HUES64 (cell line): Measurements from ENCODE around the gene TSPAN12.

Experiments used
- H3K27ac ChIP-seq: 2 replicates; pipeline ENCODE4 v1.7.0; 2013; ENCODE audit warnings: low read depth, low read length, inconsistent platforms
- H3K27me3 ChIP-seq: 2 replicates; pipeline ENCODE4 v1.6.1; 2013; ENCODE audit warnings: mild to moderate bottlenecking, low read length; ENCODE audit not compliant: insufficient read depth
- H3K36me3 ChIP-seq: 2 replicates; pipeline ENCODE4 v1.6.1; 2013; ENCODE audit warnings: mild to moderate bottlenecking, low read length; ENCODE audit not compliant: insufficient read depth
- H3K4me1 ChIP-seq: 2 replicates; pipeline ENCODE4 v1.6.1; 2013; ENCODE audit warnings: mild to moderate bottlenecking, low read length, moderate library complexity; ENCODE audit not compliant: insufficient read depth
- H3K4me3 ChIP-seq: 2 replicates; pipeline ENCODE4 v1.5.1; 2013; ENCODE audit warnings: mild to moderate bottlenecking, low read length, moderate library complexity
- H3K9ac ChIP-seq: 2 replicates; pipeline ENCODE4 v1.6.1; 2013; ENCODE audit warnings: mild to moderate bottlenecking, low read depth, low read length
- H3K9me3 ChIP-seq: 2 replicates; pipeline ENCODE4 v1.6.1; 2013; ENCODE audit warnings: low read depth, low read length; ENCODE audit not compliant: insufficient read depth
- WGBS: fragments of 150-250, 120-280 bp; methylation state at CpG from one replicate; pipeline ENCODE4 v1.1.7; 2013; ENCODE audit warnings: missing lambda C conversion rate; 5-methylcytosine and 5-hydroxymethylcytosine counted together

TSPAN12 gene

DNA sequence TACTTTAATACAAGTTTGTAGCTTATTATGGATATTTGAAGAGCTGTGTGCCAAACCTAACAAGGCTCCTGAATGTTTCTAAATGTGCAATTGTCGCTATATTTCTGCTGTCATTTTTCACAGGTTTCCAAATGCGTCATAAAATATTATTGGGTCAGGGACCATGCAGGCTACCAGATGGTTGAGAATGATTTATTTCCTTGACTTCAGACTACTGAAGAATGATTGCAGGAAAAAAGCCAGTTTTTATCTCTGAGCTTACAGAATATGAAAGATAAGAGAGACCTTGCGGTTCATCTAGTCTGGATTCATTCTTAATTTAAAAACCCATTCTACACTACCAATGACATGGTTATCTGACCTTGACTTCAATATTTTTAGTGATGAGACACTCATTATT is 55.2 kb downstream of the TSPAN12 start:
- Histone ChIP-seq H3K36me3 (peaks cover 15% of the 10 kb centered on the region; the same call in 1 of the 2 replicates), H3K27ac (no peak overlapping the region), H3K9me3 (no peaks in the 10 kb centered on the region), H3K4me3 (no peak overlapping the region), H3K9ac (no peak overlapping the region), H3K27me3 (no peaks in the 10 kb centered on the region), H3K4me1 (peaks cover 3% of the 10 kb centered on the region; the same call in 1 of the 2 replicates)
- WGBS, result 96% methylated on average over 3 of the region's 3 CpGs

DNA sequence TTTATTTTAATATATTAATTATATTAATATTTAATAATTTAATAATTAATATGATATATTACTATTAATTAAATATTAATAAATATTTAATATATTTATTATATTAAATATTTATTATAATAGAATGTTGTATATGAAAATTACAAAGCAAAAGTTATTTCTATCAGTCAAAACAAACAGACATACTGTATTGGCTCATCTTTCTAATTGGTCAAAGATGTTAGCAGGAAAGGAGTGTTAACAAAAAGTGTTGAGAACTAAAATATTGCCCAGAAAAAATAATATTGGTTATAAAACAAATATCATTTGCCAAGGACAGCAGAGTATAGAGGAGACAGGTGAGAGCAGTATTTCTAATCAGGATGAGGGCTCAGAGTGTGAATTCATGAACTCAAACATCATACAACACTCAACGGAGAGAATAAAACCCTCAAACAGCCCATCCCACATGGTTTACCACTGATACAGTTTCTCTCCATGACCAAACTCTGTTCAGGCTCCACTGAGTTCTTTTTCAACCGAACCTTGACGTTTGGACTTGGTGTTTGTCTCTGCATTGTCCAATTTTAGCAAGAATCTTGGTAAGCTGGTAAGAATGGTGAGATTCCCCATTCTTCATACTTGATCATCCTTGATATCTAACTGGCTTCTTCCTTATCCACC is 58.0 kb downstream of the TSPAN12 start:
- H3K9me3 ChIP-seq, result no peaks in the 10 kb centered on the region
- no peak overlapping the region for H3K27ac ChIP-seq
- H3K4me3 ChIP-seq, result no peak overlapping the region
- H3K9ac ChIP-seq, result no peak overlapping the region
- no peaks in the 10 kb centered on the region for H3K27me3 ChIP-seq
- 94% methylated on average over 3 of the region's 3 CpGs for WGBS
- peaks cover 3% of the 10 kb centered on the region; the same call in 1 of the 2 replicates for H3K4me1 ChIP-seq
- H3K36me3 ChIP-seq, result peaks cover 10% of the 10 kb centered on the region; the same call in 1 of the 2 replicates

DNA sequence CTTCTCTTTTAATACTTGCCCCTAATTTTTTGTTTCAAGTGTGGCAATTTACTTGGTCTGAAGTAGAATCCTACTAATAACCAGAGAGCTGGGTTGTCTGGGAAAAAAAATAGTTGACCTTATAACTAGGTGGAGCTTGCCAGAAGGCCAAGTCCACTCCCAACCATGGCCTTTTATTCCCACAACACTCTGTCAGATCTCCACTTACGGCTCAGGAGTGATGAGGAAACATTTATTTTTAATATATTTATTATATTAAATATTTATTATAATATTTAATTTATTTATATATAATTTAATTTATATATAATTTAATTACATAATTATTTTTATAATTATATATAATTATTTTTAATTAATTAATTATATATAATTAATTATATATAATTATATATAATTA is 58.8 kb downstream of the TSPAN12 start:
- WGBS, result no CpG with 5 or more reads among the region's 1 CpG

DNA sequence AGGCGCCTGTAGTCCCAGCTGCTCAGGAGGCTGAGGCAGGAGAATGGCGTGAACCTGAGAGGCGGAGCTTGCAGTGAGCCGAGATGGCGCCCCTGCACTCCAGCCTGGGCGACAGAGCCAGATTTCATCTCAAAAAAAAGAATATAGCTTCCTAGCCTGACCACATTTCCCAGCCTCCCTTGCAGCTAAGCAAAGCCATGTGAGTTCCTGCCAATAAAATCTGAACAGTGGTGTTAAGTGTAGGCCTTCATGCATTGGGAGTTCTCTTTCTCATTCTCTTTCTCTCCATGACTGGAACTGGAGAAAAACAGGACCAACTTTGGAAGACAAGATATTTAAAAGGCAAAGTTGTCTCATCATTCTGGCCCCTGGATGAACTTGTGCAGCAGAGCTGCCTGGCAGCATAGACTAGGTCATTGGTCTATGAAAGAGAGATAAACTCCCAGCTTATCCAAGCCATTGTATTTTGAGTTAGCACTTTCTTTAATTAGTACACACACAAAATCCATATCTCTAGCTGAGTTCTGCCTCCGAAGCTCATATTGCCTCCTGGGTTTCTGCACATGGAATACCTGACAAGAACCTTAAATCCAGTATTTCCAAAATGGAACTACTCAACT is 60.8 kb downstream of the TSPAN12 start:
- Histone ChIP-seq H3K4me1 (peaks cover 8% of the 10 kb centered on the region; the same call in 1 of the 2 replicates), H3K4me3 (no peak overlapping the region), H3K9ac (no peak overlapping the region), H3K27ac (no peak overlapping the region), H3K27me3 (no peaks in the 10 kb centered on the region), H3K9me3 (no peaks in the 10 kb centered on the region), H3K36me3 (no peaks in the 10 kb centered on the region)
- 96% methylated on average over 7 of the region's 7 CpGs for WGBS

More for the DNA sequence above, 58.8 kb downstream of the TSPAN12 start:
- Histone ChIP-seq H3K4me1 (peaks cover 4% of the 10 kb centered on the region; the same call in 1 of the 2 replicates), H3K4me3 (no peak overlapping the region), H3K36me3 (0 out of 2 replicates have a peak, but pooled peaks cover 5% of the 10 kb centered on the region), H3K9ac (no peak overlapping the region), H3K27ac (no peak overlapping the region), H3K9me3 (no peaks in the 10 kb centered on the region), H3K27me3 (no peaks in the 10 kb centered on the region)

DNA sequence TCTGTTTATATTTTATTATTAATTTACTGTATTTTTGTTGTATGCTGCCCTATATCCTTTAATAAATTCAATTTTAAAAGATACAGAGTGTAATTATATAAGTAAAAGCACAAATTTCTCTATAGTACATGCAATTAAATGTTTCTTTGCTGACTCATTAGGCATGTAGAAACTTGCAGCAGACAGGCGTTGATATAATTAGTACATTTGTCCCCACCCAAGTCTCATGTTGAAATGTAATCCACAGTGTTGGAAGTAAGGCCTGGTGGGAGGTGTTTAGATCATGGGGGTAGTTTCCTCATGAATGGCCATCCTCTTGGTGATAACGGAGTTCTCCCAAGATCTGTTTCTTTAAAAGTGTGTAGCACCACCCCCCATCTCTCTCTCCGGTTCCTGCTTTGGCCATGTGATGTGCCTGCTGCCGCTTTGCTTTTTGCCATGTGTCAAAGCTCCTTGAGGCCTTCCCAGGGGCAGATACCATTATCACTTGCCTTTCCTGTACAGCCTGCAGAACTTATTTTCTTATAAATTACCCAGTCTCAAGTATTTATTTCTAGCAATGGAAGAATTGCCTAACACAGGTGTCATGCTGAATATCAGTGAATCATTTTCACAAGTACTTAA is 63.7 kb downstream of the TSPAN12 start:
- peaks cover 8% of the 10 kb centered on the region; the same call in 1 of the 2 replicates for H3K4me1 ChIP-seq
- H3K36me3 ChIP-seq, result no peaks in the 10 kb centered on the region
- H3K9ac ChIP-seq, result no peak overlapping the region
- 91% methylated on average over 4 of the region's 4 CpGs for WGBS
- no peaks in the 10 kb centered on the region for H3K9me3 ChIP-seq
- no peaks in the 10 kb centered on the region for H3K27me3 ChIP-seq
- H3K27ac ChIP-seq, result no peak overlapping the region
- no peak overlapping the region for H3K4me3 ChIP-seq

DNA sequence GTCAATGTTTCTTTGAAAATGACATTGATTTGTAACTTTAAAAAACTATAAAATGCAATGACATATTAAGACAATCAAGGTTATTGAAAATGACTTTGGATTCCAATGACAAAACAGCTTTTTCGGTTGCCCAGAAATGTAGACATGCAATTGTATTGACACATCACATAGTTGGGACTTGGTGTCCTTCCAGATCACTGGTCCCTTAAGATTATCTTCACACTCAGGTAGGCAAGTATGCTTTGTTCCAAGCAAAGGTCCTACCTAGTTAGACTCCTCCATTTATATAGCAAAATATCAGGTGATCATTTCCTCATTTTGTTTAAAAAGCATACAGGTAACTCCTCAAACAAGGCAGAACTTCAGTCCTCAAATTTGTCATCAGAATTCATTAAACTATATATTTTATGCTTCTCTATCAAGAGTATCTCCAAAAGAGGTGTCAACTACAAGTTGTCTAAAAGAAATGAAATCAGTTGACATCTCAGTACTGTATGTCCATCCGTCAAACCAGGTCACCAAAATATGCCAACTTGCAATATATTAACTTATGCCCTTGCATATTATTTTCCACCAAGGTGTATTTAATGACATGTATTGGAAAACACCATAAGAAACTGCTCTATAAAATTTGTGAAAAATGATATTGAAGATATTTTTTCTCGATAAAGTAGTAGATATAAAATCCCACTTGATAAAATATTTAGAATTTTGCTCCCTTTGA is 64.6 kb downstream of the TSPAN12 start:
- Histone ChIP-seq H3K27ac (no peak overlapping the region), H3K4me1 (peaks cover 5% of the 10 kb centered on the region; the same call in 1 of the 2 replicates), H3K36me3 (no peaks in the 10 kb centered on the region), H3K4me3 (no peak overlapping the region), H3K27me3 (no peaks in the 10 kb centered on the region), H3K9me3 (no peaks in the 10 kb centered on the region), H3K9ac (no peak overlapping the region)
- 96% methylated on average over 2 of the region's 3 CpGs for WGBS

DNA sequence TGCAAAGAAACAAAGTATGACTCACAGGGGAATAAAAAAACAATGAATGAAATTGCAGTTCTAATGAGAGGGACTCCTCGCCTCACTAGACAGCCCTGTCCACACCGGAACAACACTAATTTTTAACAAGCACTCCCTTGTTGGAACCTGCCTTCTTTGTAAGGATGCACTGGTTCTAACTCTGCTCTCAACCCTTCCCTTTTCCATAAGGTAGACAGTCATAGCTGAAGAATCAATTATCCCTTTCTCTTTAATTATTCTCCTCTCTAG is 65.1 kb downstream of the TSPAN12 start:
- Histone ChIP-seq H3K4me1 (peaks cover 5% of the 10 kb centered on the region; the same call in 1 of the 2 replicates), H3K27ac (no peak overlapping the region), H3K27me3 (no peaks in the 10 kb centered on the region), H3K36me3 (no peaks in the 10 kb centered on the region), H3K9ac (no peak overlapping the region), H3K9me3 (no peaks in the 10 kb centered on the region), H3K4me3 (no peak overlapping the region)
- WGBS, result 98% methylated on average over 2 of the region's 2 CpGs

DNA sequence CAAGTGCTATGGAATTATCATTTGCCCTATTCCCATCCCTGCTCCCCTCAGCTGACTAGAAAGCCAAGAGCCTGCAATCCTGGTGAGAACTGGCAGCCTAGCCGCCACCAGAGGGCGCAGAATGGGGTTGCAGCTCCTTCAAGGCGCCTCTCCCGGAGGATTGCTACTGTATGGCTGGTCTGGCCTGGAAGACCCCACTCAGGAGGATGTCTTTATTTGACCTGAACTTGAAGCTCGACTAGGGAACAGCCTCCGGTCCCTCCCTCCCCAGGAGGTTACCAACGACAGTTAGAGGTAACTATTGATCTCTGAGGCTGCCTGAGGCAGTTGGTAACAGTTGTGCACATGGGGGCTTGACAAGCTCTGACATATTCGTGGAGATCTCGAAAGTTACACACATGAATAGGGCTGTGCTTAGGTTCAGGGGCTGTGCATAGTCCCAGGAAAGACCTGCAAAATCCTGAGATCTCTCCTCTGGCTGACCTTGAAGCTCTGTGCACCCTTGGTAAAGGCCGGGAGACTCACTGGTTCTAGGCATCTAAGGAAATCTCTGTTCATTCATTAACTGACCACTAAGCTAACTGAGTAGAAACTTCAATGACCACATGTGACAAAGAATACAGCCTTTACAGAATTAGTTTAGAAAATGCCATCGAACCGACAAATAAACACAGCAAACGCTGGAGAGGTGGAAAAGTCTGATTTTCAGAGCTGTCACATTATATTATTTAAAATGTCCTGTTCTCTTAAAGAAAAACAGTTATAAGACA is 65.7 kb downstream of the TSPAN12 start:
- H3K27me3 ChIP-seq, result no peaks in the 10 kb centered on the region
- WGBS, result 48% methylated on average over 12 of the region's 13 CpGs

DNA sequence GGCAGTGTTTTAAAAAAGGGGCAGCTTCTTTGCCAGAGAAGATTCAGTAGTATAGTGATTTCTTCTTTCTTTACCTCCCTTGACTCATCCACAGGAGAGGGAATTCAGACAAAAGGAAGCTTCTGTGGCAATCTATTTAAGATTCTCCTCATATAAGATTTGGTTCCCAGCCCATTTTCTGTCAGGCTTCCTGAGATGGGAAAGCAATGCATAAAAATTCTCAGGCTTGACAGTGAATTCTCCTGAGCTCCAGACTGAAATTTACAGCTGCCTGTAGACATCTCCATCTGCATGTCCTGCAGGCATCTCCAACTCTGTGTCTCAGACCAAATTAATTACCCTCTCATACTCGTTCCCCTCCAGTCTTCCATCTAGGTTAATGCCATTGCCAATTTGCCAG is 72.8 kb downstream of the TSPAN12 start:
- Histone ChIP-seq H3K27ac (no peak overlapping the region), H3K4me3 (no peak overlapping the region), H3K9me3 (no peaks in the 10 kb centered on the region), H3K4me1 (peaks cover 15% of the 10 kb centered on the region), H3K9ac (no peak overlapping the region), H3K27me3 (no peaks in the 10 kb centered on the region), H3K36me3 (no peaks in the 10 kb centered on the region)
- 66% methylated on average over 1 of the region's 1 CpG for WGBS

More for the DNA sequence above, 65.7 kb downstream of the TSPAN12 start:
- Histone ChIP-seq H3K4me1 (peaks cover 5% of the 10 kb centered on the region; the same call in 1 of the 2 replicates), H3K9ac (no peak overlapping the region), H3K27ac (no peak overlapping the region), H3K36me3 (no peaks in the 10 kb centered on the region), H3K9me3 (no peaks in the 10 kb centered on the region), H3K4me3 (no peak overlapping the region)

DNA sequence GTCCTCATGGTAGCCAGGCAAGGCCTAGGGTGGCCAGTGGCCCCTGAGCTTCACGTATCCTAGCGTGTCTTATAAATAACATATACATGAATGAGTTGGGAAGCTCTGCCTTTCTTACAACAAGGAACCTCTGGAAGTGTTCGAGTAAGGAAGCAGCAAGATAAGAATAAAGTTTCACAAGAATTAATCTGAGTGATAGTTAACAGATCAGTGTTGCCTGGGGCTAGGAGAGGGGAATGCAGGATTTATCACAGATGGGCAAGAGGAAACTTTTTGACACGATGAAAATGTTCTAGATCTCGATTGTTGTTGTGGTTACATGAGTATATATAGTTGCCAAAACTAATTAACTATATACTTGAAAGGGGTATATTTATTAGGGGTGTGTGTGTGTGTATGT is 74.2 kb downstream of the TSPAN12 start:
- Histone ChIP-seq H3K27me3 (no peaks in the 10 kb centered on the region), H3K36me3 (no peaks in the 10 kb centered on the region), H3K9ac (no peak overlapping the region), H3K9me3 (no peaks in the 10 kb centered on the region), H3K27ac (no peak overlapping the region), H3K4me3 (no peak overlapping the region), H3K4me1 (peaks cover 15% of the 10 kb centered on the region)
- WGBS, result 87% methylated on average over 5 of the region's 5 CpGs
